CD4-positive, alpha-beta memory T cell (primary cell): ENCODE results near the gene SNRPB2. TPM values are rescaled to one million over a fixed set of nuclear protein-coding genes. Genes with fewer than 3 reads are reported as not detected.
A peak's percentile ranks its signal among the peaks of the same experiment; 100 is the strongest.

Experiments
- CTCF ChIA-PET: fragments of 350-600 bp; sonication (Branson Sonifier 250); formaldehyde crosslinking; loops from one replicate; lab custom pipeline; 2021; ENCODE audit warnings: inconsistent platforms; ENCODE audit not compliant: partially characterized antibody; lab: Charles Lee
- POLR2A ChIA-PET: fragments of 350-600 bp; sonication (Branson Sonifier 250); formaldehyde crosslinking; loops from one replicate; lab custom pipeline; 2021; ENCODE audit not compliant: partially characterized antibody; lab: Charles Lee
- DNase-seq, 5 donors: peaks; one replicate each; pipeline versions ENCODE4 v3.0.0 to v3.0.0-alpha.2; 2020 to 2022; ENCODE audit warnings: mixed read lengths in 1 of 5
- H3K27ac ChIP-seq: one replicate; pipeline ENCODE4 v1.7.0; 2013; ENCODE audit warnings: low read depth, low read length
- H3K27me3 ChIP-seq: 2 replicates; pipeline ENCODE4 v1.7.0; 2013; ENCODE audit warnings: mild to moderate bottlenecking, low read length, moderate library complexity; ENCODE audit not compliant: insufficient read depth
- H3K36me3 ChIP-seq: 2 replicates; pipeline ENCODE4 v1.7.0; 2013; ENCODE audit warnings: mild to moderate bottlenecking, low read length, moderate library complexity; ENCODE audit not compliant: insufficient read depth
- H3K4me1 ChIP-seq: 2 replicates; pipeline ENCODE4 v1.7.0; 2013; ENCODE audit warnings: mild to moderate bottlenecking, low read length, moderate library complexity; ENCODE audit not compliant: insufficient read depth
- H3K4me3 ChIP-seq, 2 donors: one replicate each; pipeline ENCODE4 v1.7.0; 2013; ENCODE audit warnings: low read length in 2 of 2, mild to moderate bottlenecking in 1 of 2
- H3K9me3 ChIP-seq, 2 donors: one replicate each; pipeline ENCODE4 v1.7.0; 2013; ENCODE audit warnings: low read length in 2 of 2, control low read depth in 1 of 2; ENCODE audit not compliant: control insufficient read depth in 1 of 2
- H3K27ac Mint-ChIP-seq, 7 donors: one replicate each; pipeline ENCODE4 v1.8.0; 2020 to 2021; ENCODE audit warnings: mixed read lengths in 7 of 7, mild to moderate bottlenecking in 6 of 7, inconsistent platforms in 3 of 7, moderate library complexity in 3 of 7
- H3K27me3 Mint-ChIP-seq, 2 donors: one replicate each; pipeline ENCODE4 v1.8.0; 2020 to 2021; ENCODE audit warnings: mixed read lengths in 2 of 2
- H3K36me3 Mint-ChIP-seq, 2 donors: one replicate each; pipeline ENCODE4 v1.8.0; 2020 to 2021; ENCODE audit warnings: mixed read lengths in 2 of 2, inconsistent platforms in 1 of 2, mild to moderate bottlenecking in 1 of 2
- H3K4me1 Mint-ChIP-seq, 4 donors: one replicate each; pipeline ENCODE4 v1.8.0; 2020 to 2021; ENCODE audit warnings: mixed read lengths in 4 of 4, mild to moderate bottlenecking in 1 of 4
- H3K4me3 Mint-ChIP-seq, 8 donors: one replicate each; pipeline ENCODE4 v1.8.0; 2020 to 2021; ENCODE audit warnings: mixed read lengths in 8 of 8, mild to moderate bottlenecking in 7 of 8, moderate library complexity in 6 of 8, inconsistent platforms in 3 of 8
- H3K9me3 Mint-ChIP-seq, 8 donors: one replicate each; pipeline ENCODE4 v1.8.0; 2020 to 2021; ENCODE audit warnings: mixed read lengths in 8 of 8, mild to moderate bottlenecking in 5 of 8, inconsistent platforms in 3 of 8, moderate library complexity in 1 of 8
- intact Hi-C: fragments of 100-400 bp; cut with micrococcal nuclease; formaldehyde crosslinking; loops from one replicate; pipeline ENCODE4 v1.15.1; 2023
- polyA plus RNA-seq, 2 donors: library from polyadenylated mRNA; unstranded; fragments of 300-500 nt; fragmentation: Illumina TruSeq; gene quantifications; one replicate each; pipeline ENCODE4 v1.2.3, GENCODE V29; 2021
- total RNA-seq, 2 experiments: library from RNA; stranded (reverse); gene quantifications; one replicate each; pipeline ENCODE4 v1.2.3, GENCODE V29; 2021

SNRPB2 gene
- total and polyA plus RNA-seq, 4 experiments from 2014 or later: 45.6 to 103 (median 69.6) TPM

DNA sequence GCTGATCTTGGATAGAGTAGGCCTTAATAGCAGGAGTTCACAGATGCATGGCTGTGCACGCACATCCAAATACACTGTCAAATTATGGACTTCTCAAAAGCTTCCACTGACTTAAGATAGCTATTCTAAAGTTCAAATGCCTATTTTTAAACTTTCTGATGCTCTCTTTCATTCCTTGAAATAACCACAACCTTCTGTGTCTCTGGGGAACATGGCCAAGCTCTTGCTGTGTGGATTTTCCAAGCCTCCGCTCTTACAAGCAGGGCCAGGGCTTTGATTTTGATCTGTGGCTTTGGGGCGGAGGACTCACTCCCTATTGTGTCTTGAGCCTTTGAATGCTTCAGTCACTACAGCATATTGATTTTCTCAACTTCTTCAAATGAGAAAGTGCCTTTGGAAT lies 35.7 kb upstream of the SNRPB2 start:
- no peaks in the 10 kb centered on the region for H3K27me3 ChIP-seq
- ChIA-PET CTCF (no interaction called here), POLR2A (no interaction called here)
- Mint-ChIP-seq H3K4me1 (peaks cover 0 to 5% (median under 1%) of the 10 kb centered on the region in 4 donors), H3K9me3 (no peaks in the 10 kb centered on the region), H3K27me3 (peaks cover 9 to 13% of the 10 kb centered on the region in 2 donors), H3K27ac (no peak overlapping the region), H3K4me3 (no peak overlapping the region), H3K36me3 (no peaks in the 10 kb centered on the region)
- H3K36me3 ChIP-seq: no peaks in the 10 kb centered on the region
- no peak for DNase-seq
- H3K4me3 ChIP-seq: no peak overlapping the region
- H3K27ac ChIP-seq: no peak overlapping the region
- H3K9me3 ChIP-seq: no peaks in the 10 kb centered on the region
- intact Hi-C loops: no loop called here
- no peaks in the 10 kb centered on the region for H3K4me1 ChIP-seq

DNA sequence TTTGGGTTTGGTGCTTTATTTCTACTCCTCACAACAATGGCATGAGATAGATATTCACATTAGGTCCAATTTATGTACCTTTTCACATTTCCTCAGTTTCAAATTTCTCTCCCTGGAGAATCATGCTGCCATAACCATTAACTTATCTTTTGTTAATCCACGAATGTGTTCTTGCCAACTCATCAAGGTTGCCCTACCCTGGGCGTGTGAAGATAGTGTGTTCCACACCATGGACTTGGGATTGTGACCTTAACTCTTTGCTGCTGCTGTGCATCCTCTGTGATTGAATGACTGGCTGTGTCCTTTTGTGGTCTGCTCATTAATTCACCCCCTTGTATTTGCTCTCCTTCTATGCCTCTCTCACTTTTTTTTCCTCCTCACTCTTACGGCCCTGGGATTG lies 34.2 kb upstream of the SNRPB2 start:
- ChIA-PET CTCF (no interaction called here), POLR2A (no interaction called here)
- H3K27me3 Mint-ChIP-seq: peaks cover 11 to 12% of the 10 kb centered on the region in 2 donors
- H3K36me3 Mint-ChIP-seq: no peaks in the 10 kb centered on the region
- H3K9me3 ChIP-seq: no peaks in the 10 kb centered on the region
- H3K9me3 Mint-ChIP-seq: no peaks in the 10 kb centered on the region
- no peak overlapping the region for H3K4me3 Mint-ChIP-seq
- H3K27me3 ChIP-seq: no peaks in the 10 kb centered on the region
- no peak overlapping the region for H3K27ac Mint-ChIP-seq
- H3K4me3 ChIP-seq: no peak overlapping the region
- H3K4me1 ChIP-seq: no peaks in the 10 kb centered on the region
- intact Hi-C loops: no loop called here
- H3K27ac ChIP-seq: no peak overlapping the region
- H3K4me1 Mint-ChIP-seq: peaks cover 0 to 5% (median under 1%) of the 10 kb centered on the region in 4 donors
- H3K36me3 ChIP-seq: no peaks in the 10 kb centered on the region
- DNase-seq: no peak

DNA sequence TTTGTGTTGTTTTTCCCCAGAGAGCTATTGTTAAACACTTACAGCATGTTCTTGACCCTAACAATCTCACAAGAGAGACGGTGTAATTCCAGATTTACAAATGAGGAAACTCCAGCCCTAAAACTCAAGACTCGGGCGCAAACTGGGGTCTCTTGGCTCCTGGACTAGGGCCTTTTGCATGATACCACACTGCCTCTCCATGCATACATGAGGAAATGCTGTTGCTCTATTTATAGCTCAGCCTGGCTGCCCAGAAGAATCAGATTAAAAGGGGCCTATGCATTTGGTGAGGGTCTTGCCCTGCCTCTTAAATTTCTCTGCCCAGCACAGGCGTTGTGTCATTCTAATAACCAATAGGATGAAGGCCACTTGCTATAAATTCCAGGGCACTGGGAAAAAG lies 30.5 kb upstream of the SNRPB2 start:
- H3K36me3 Mint-ChIP-seq: no peaks in the 10 kb centered on the region
- H3K4me3 Mint-ChIP-seq: no peak overlapping the region
- Histone ChIP-seq H3K4me1 (no peaks in the 10 kb centered on the region), H3K9me3 (no peaks in the 10 kb centered on the region), H3K27ac (no peak overlapping the region), H3K27me3 (no peaks in the 10 kb centered on the region), H3K4me3 (no peak overlapping the region), H3K36me3 (no peaks in the 10 kb centered on the region)
- CTCF ChIA-PET: interaction anchor here (1.1 kb wide), 1 partner anchor 62 kb away, joined by 3 read pairs; no protein-coding TSS in a partner anchor
- H3K27ac Mint-ChIP-seq: no peak overlapping the region
- POLR2A ChIA-PET: no interaction called here
- DNase-seq: no peak
- peaks cover 9% of the 10 kb centered on the region in 2 donors for H3K27me3 Mint-ChIP-seq
- peaks cover 0 to 3% (median 0%) of the 10 kb centered on the region in 4 donors for H3K4me1 Mint-ChIP-seq
- H3K9me3 Mint-ChIP-seq: peaks cover 0 to 4% (median 0%) of the 10 kb centered on the region in 8 donors
- intact Hi-C loops: no loop called here

DNA sequence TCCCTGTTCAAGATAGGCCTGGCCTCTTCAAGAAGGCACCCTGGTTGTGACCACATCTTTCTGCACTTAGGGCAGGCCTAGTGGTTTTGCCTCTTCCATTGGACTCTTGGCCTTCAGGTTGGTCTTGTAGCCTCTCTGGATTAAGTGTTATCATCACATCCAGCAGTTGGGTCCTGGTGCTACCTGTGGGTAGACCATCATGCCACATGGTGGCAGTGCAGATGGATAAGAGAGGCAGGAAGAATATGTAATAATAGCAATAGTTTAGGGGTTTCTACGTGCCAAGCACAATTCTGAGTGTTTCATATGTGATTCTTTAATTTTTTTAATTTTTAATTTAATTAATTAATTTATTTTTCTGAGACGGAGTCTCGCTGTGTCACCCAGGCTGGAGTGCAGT lies 28.5 kb upstream of the SNRPB2 start:
- intact Hi-C loops: loop anchor here (1.0 kb wide), 1 partner anchor 60 kb away; no protein-coding TSS in a partner anchor
- Histone ChIP-seq H3K9me3 (no peaks in the 10 kb centered on the region), H3K4me1 (no peaks in the 10 kb centered on the region), H3K27ac (no peak overlapping the region), H3K4me3 (no peak overlapping the region), H3K27me3 (no peaks in the 10 kb centered on the region), H3K36me3 (no peaks in the 10 kb centered on the region)
- ChIA-PET POLR2A (no interaction called here), CTCF (interaction anchor here (0.8 to 1.6 kb wide), 3 partner anchors 56 to 120 kb away, joined by 3 to 17 read pairs (median 3); no protein-coding TSS in a partner anchor)
- peaks cover 0 to 6% (median 2%) of the 10 kb centered on the region in 8 donors for H3K9me3 Mint-ChIP-seq
- peak; percentile 21 to 50 (median 27) for DNase-seq
- no peak overlapping the region for H3K27ac Mint-ChIP-seq
- H3K27me3 Mint-ChIP-seq: peaks cover 5 to 9% of the 10 kb centered on the region in 2 donors
- no peak overlapping the region for H3K4me3 Mint-ChIP-seq
- H3K4me1 Mint-ChIP-seq: peaks cover 0 to 3% (median under 1%) of the 10 kb centered on the region in 4 donors
- no peaks in the 10 kb centered on the region for H3K36me3 Mint-ChIP-seq

DNA sequence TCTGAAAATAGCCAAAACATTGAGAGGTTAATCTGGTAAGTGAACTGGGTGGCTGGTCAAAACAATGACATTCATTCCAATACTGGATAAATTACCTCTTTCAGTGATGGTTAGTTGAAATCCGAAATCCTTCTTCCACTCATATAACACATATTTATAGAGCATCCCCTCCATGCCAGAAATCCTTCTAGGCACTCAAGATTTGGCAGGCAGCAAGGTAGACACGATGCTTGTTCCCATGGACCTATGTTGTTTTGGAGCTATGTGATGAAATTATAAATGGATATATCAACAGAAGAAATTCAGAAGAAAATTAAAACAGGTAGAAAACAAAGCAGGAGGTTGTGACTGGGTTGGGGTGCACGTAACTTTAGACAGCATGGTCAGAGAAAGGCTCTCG lies 26.3 kb upstream of the SNRPB2 start:
- peaks cover 2% of the 10 kb centered on the region in 2 donors for H3K27me3 Mint-ChIP-seq
- no peaks in the 10 kb centered on the region for H3K36me3 Mint-ChIP-seq
- Histone ChIP-seq H3K27ac (no peak overlapping the region), H3K4me3 (no peak overlapping the region), H3K36me3 (no peaks in the 10 kb centered on the region), H3K27me3 (no peaks in the 10 kb centered on the region), H3K9me3 (no peaks in the 10 kb centered on the region), H3K4me1 (peaks cover 12% of the 10 kb centered on the region)
- no peak for DNase-seq
- no peak overlapping the region for H3K4me3 Mint-ChIP-seq
- peaks cover 12 to 15% (median 13%) of the 10 kb centered on the region in 4 donors for H3K4me1 Mint-ChIP-seq
- intact Hi-C loops: no loop called here
- peaks cover 0 to 6% (median 2%) of the 10 kb centered on the region in 8 donors for H3K9me3 Mint-ChIP-seq
- CTCF ChIA-PET: interaction anchor here (1.6 kb wide), 1 partner anchor 58 kb away, joined by 5 read pairs; no protein-coding TSS in a partner anchor
- POLR2A ChIA-PET: interaction anchor here (1.0 kb wide), 1 partner anchor 26 kb away, joined by 3 read pairs; the partner anchor contains the start of gene SNRPB2
- H3K27ac Mint-ChIP-seq: no peak overlapping the region

DNA sequence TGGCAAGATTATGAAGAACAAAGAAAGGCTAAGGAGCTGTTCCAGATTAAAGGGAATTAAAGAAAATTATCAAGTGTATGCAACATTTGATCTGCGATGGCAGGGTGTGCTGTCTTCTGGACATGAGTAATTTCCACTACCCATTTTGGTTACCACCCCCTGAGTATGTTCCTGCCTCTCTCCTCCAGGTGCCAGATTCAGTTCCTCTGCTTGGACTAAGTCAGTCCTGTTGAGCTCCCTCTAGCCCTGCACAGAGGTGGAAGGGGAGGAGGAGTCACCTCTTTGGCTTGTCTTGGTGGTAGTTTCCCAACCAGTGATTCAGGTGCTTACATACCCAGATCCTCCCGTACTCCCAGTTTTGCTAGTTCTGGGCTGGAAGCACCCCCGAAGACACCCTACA lies 22.2 kb upstream of the SNRPB2 start:
- H3K4me1 Mint-ChIP-seq: peaks cover 23 to 37% (median 32%) of the 10 kb centered on the region in 4 donors
- no peaks in the 10 kb centered on the region for H3K27me3 ChIP-seq
- POLR2A ChIA-PET: interaction anchor here (1.8 kb wide), 1 partner anchor 23 kb away, joined by 11 read pairs; the partner anchor contains the start of gene SNRPB2
- H3K27ac ChIP-seq: no peak overlapping the region
- no peaks in the 10 kb centered on the region for H3K9me3 ChIP-seq
- H3K4me1 ChIP-seq: peaks cover 30% of the 10 kb centered on the region
- H3K36me3 ChIP-seq: no peaks in the 10 kb centered on the region
- H3K27me3 Mint-ChIP-seq: no peaks in the 10 kb centered on the region
- intact Hi-C loops: no loop called here
- no peak for DNase-seq
- H3K27ac Mint-ChIP-seq: peak overlapping the region in 1 of 7 donors; percentile 13
- H3K4me3 Mint-ChIP-seq: peak overlapping the region in 2 of 8 donors; percentile 11 to 55
- H3K9me3 Mint-ChIP-seq: peaks cover 0 to 6% (median 2%) of the 10 kb centered on the region in 8 donors
- H3K36me3 Mint-ChIP-seq: no peaks in the 10 kb centered on the region
- CTCF ChIA-PET: no interaction called here
- H3K4me3 ChIP-seq: no peak overlapping the region

DNA sequence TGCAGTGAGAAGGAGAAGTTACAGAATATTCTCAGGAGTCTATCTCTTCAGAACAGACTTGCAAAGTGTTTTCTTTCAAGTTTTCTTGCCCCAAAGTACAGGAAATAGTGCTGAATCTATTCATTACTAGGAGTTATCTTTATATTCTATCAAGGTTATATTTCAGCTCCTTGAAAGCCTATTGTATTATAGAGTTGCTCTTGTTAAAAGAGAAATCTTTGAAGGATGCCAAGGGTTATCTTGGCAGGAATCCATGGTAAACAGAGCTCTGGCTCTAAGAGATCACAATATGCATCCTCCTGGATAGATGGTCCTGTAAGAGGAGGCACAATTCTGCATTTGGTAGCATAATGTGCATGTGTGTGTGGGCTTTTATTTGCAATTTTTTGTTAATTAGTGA lies 21.2 kb upstream of the SNRPB2 start:
- H3K36me3 Mint-ChIP-seq: no peaks in the 10 kb centered on the region
- H3K27me3 ChIP-seq: no peaks in the 10 kb centered on the region
- peaks cover 30% of the 10 kb centered on the region for H3K4me1 ChIP-seq
- POLR2A ChIA-PET: interaction anchor here (1.8 kb wide), 1 partner anchor 22 kb away, joined by 11 read pairs; the partner anchor contains the start of gene SNRPB2
- peak overlapping the region in 4 of 7 donors; percentile 8 to 72 (median 20) for H3K27ac Mint-ChIP-seq
- intact Hi-C loops: loop anchor here (1.0 kb wide), 1 partner anchor 22 kb away; the partner anchor contains the start of gene SNRPB2
- peaks cover 23 to 37% (median 32%) of the 10 kb centered on the region in 4 donors for H3K4me1 Mint-ChIP-seq
- peak in 1 of 5 donors; percentile 5 for DNase-seq
- CTCF ChIA-PET: no interaction called here
- H3K4me3 ChIP-seq: no peak overlapping the region
- H3K36me3 ChIP-seq: no peaks in the 10 kb centered on the region
- no peak overlapping the region for H3K27ac ChIP-seq
- no peaks in the 10 kb centered on the region for H3K27me3 Mint-ChIP-seq
- peak overlapping the region; percentile 26 to 78 (median 52) for H3K4me3 Mint-ChIP-seq
- no peaks in the 10 kb centered on the region for H3K9me3 ChIP-seq
- H3K9me3 Mint-ChIP-seq: peaks cover 0 to 6% (median under 1%) of the 10 kb centered on the region in 8 donors
